Measurements from ENCODE around the gene SKI.

Gene SKI

DNA sequence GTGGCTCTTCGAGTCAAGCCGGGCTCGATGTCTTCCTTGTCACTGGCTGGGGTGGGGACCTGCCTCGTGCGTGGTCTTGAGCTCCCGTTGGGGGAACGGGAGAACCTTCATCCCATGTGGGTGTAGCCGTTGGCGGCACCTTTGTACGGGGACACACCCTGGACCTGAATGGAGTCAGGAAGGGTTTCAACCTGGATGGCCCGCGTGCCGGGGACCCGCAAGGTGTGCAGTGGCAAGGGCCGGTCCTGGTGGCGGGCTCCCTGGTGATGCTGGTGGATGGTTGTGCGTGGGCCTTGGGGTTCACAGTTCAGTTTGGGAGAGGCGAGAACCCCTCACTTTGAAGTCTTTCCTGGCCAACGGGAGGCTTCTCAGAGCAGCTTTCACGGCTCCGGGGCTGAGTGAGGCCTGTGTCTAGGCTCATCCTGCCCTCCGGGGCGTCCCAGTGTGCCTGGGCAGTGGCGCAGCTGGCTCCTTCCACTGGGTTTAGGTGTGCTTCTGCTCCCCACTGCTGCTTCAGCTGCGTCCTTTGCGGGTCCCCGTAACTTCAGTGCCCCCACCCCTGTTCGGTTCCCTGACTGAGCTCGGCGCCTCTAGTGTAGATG is 11.4 kb downstream of the SKI start:
- H3K79me2 ChIP-seq (ENCODE audit: control insufficient read depth, low read length): no peaks in the 10 kb centered on the region
- no peak overlapping the region for H3K4me3 ChIP-seq (ENCODE audit: low read length)
- H3K4me2 ChIP-seq (ENCODE audit: low read length): no peak overlapping the region
- no peaks in the 10 kb centered on the region for H3K9me3 ChIP-seq (ENCODE audit: control insufficient read depth, insufficient read depth, low read length)
- no peaks in the 10 kb centered on the region for H3K9me2 ChIP-seq (replicated peaks; ENCODE audit: control insufficient read depth, low read length)
- TF ChIP-seq EZH2phosphoT487 (IDR thresholded peaks at IDR 0.05; ENCODE audit: borderline replicate concordance, low read length): no peak
- TF ChIP-seq, protein P1, sequence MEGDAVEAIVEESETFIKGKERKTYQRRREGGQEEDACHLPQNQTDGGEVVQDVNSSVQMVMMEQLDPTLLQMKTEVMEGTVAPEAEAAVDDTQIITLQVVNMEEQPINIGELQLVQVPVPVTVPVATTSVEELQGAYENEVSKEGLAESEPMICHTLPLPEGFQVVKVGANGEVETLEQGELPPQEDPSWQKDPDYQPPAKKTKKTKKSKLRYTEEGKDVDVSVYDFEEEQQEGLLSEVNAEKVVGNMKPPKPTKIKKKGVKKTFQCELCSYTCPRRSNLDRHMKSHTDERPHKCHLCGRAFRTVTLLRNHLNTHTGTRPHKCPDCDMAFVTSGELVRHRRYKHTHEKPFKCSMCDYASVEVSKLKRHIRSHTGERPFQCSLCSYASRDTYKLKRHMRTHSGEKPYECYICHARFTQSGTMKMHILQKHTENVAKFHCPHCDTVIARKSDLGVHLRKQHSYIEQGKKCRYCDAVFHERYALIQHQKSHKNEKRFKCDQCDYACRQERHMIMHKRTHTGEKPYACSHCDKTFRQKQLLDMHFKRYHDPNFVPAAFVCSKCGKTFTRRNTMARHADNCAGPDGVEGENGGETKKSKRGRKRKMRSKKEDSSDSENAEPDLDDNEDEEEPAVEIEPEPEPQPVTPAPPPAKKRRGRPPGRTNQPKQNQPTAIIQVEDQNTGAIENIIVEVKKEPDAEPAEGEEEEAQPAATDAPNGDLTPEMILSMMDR (IDR thresholded peaks at IDR 0.05; ENCODE audit: low read depth, low read length, poor library complexity, severe bottlenecking): no peak
- H3F3A ChIP-seq (ENCODE audit: control insufficient read depth, insufficient read depth): no peaks in the 10 kb centered on the region
- H3K27ac ChIP-seq (ENCODE audit: low read depth, low read length): no peak overlapping the region
- peaks cover 6% of the 10 kb centered on the region for H3K4me1 ChIP-seq (ENCODE audit: control insufficient read depth, low read length)
- H4K20me1 ChIP-seq (ENCODE audit: control insufficient read depth, insufficient read depth, low read depth, low read length): no peaks in the 10 kb centered on the region
- no peaks in the 10 kb centered on the region; the same call in 1 of the 2 replicates for H3K27me3 ChIP-seq (ENCODE audit: control insufficient read depth, low read length)
- no peaks in the 10 kb centered on the region for H3K36me3 ChIP-seq (ENCODE audit: control insufficient read depth, low read length)

- Histone ChIP-seq H3K9me2 (replicated peaks; ENCODE audit: control insufficient read depth, low read length) (no peaks in the 10 kb centered on the region), H3K4me3 (ENCODE audit: low read length) (no peak overlapping the region), H3K79me2 (ENCODE audit: control insufficient read depth, low read length) (no peaks in the 10 kb centered on the region), H3K4me1 (ENCODE audit: control insufficient read depth, low read length) (0 out of 2 replicates have a peak, but pooled peaks cover 3% of the 10 kb centered on the region), H4K20me1 (ENCODE audit: control insufficient read depth, insufficient read depth, low read depth, low read length) (no peaks in the 10 kb centered on the region), H3K36me3 (ENCODE audit: control insufficient read depth, low read length) (no peaks in the 10 kb centered on the region), H3K27ac (ENCODE audit: low read depth, low read length) (no peak overlapping the region), H3K27me3 (ENCODE audit: control insufficient read depth, low read length) (no peaks in the 10 kb centered on the region; the same call in 1 of the 2 replicates), H3K9me3 (ENCODE audit: control insufficient read depth, insufficient read depth, low read length) (no peaks in the 10 kb centered on the region), H3F3A (ENCODE audit: control insufficient read depth, insufficient read depth) (no peaks in the 10 kb centered on the region), H3K4me2 (ENCODE audit: low read length) (no peak overlapping the region)
- no peak for TF ChIP-seq EZH2phosphoT487 (IDR thresholded peaks at IDR 0.05; ENCODE audit: borderline replicate concordance, low read length)
- TF ChIP-seq, protein P1 (IDR thresholded peaks at IDR 0.05; ENCODE audit: low read depth, low read length, poor library complexity, severe bottlenecking): no peak
These were observed 12.4 kb downstream of the SKI start for GRCh38 chr1:2240270-2241156.

GRCh38 chr1:2241820-2242219 is 13.7 kb downstream of the SKI start:
- no peaks in the 10 kb centered on the region for H3K36me3 ChIP-seq (ENCODE audit: control insufficient read depth, low read length)
- H3K4me2 ChIP-seq (ENCODE audit: low read length): no peak overlapping the region
- TF ChIP-seq EZH2phosphoT487 (IDR thresholded peaks at IDR 0.05; ENCODE audit: borderline replicate concordance, low read length): no peak
- TF ChIP-seq, protein P1 (IDR thresholded peaks at IDR 0.05; ENCODE audit: low read depth, low read length, poor library complexity, severe bottlenecking): no peak
- H3K27me3 ChIP-seq (ENCODE audit: control insufficient read depth, low read length): no peaks in the 10 kb centered on the region
- H3K9me3 ChIP-seq (ENCODE audit: control insufficient read depth, insufficient read depth, low read length): no peaks in the 10 kb centered on the region
- no peaks in the 10 kb centered on the region for H3K4me1 ChIP-seq (ENCODE audit: control insufficient read depth, low read length)
- no peak overlapping the region for H3K27ac ChIP-seq (ENCODE audit: low read depth, low read length)
- H4K20me1 ChIP-seq (ENCODE audit: control insufficient read depth, insufficient read depth, low read depth, low read length): no peaks in the 10 kb centered on the region
- no peak overlapping the region for H3K4me3 ChIP-seq (ENCODE audit: low read length)
- H3K79me2 ChIP-seq (ENCODE audit: control insufficient read depth, low read length): no peaks in the 10 kb centered on the region
- H3F3A ChIP-seq (ENCODE audit: control insufficient read depth, insufficient read depth): no peaks in the 10 kb centered on the region
- no peaks in the 10 kb centered on the region for H3K9me2 ChIP-seq (replicated peaks; ENCODE audit: control insufficient read depth, low read length)
